ENCODE measurements around the gene PLCB1.
"Not testable (repeated sequence)": the region's sequence is repeated elsewhere in the genome, so short reads cannot be mapped to it uniquely, and the experiment has no call there.

Gene PLCB1

GRCh38 chr20:8424010-8424409 lies 291.9 kb downstream of the PLCB1 start:
- no peak for DNase-seq

- DNase-seq, result no peak
Measured at GRCh38 chr20:8425016-8425415, 292.9 kb downstream of the PLCB1 start.

- no peak for DNase-seq
Measured at GRCh38 chr20:8425802-8426201, 293.7 kb downstream of the PLCB1 start.

GRCh38 chr20:8427419-8428040 lies 295.5 kb downstream of the PLCB1 start:
- no peak for DNase-seq

- no peak for DNase-seq
Measured at GRCh38 chr20:8428988-8429387, 296.9 kb downstream of the PLCB1 start.

GRCh38 chr20:8431538-8432434 lies 299.7 kb downstream of the PLCB1 start:
- peak; percentile 83 for DNase-seq

- no peak for DNase-seq
Measured at GRCh38 chr20:8432435-8433148, 300.5 kb downstream of the PLCB1 start.

- DNase-seq, result no peak
Measured at GRCh38 chr20:8433291-8433690, 301.2 kb downstream of the PLCB1 start.

- no peak for DNase-seq
Measured at GRCh38 chr20:8434326-8434876, 302.3 kb downstream of the PLCB1 start.

- no peak for DNase-seq
Measured at GRCh38 chr20:8435285-8436035, 303.4 kb downstream of the PLCB1 start.

GRCh38 chr20:8436938-8437337 lies 304.9 kb downstream of the PLCB1 start:
- not testable (repeated sequence) for DNase-seq

GRCh38 chr20:8438748-8439147 lies 306.7 kb downstream of the PLCB1 start:
- DNase-seq, result no peak

- DNase-seq, result no peak
Measured at GRCh38 chr20:8443464-8444072, 311.5 kb downstream of the PLCB1 start.

GRCh38 chr20:8447262-8448120 lies 315.4 kb downstream of the PLCB1 start:
- no peak for DNase-seq

GRCh38 chr20:8449123-8449522 lies 317.1 kb downstream of the PLCB1 start:
- DNase-seq, result peak; percentile 33

GRCh38 chr20:8454137-8454712 lies 322.2 kb downstream of the PLCB1 start:
- no peak for DNase-seq

- DNase-seq, result no peak
Measured at GRCh38 chr20:8456765-8457164, 324.7 kb downstream of the PLCB1 start.

GRCh38 chr20:8457978-8458377 lies 325.9 kb downstream of the PLCB1 start:
- DNase-seq, result no peak

- no peak for DNase-seq
Measured at GRCh38 chr20:8461186-8461585, 329.1 kb downstream of the PLCB1 start.

- DNase-seq, result no peak
Measured at GRCh38 chr20:8464368-8464767, 332.3 kb downstream of the PLCB1 start.

- DNase-seq, result not testable (repeated sequence)
Measured at GRCh38 chr20:8466781-8467180, 334.7 kb downstream of the PLCB1 start.
